ENCODE data around the gene AMER3.

AMER3 gene

GRCh38 chr2:130754811-130755210, 529 bp upstream of the AMER3 start:
- in situ Hi-C loops (cut with HindIII; ENCODE audit: low sequenced_read_pairs): no loop called here

GRCh38 chr2:130756053-130756873, 923 bp downstream of the AMER3 start:
- in situ Hi-C loops (cut with HindIII; ENCODE audit: low sequenced_read_pairs): no loop called here

- in situ Hi-C loops (cut with HindIII; ENCODE audit: low sequenced_read_pairs): no loop called here
Observed at GRCh38 chr2:130756874-130757668, 1.7 kb downstream of the AMER3 start.

GRCh38 chr2:130759906-130760753, 4.8 kb downstream of the AMER3 start:
- in situ Hi-C loops (cut with HindIII; ENCODE audit: low sequenced_read_pairs): no loop called here

- in situ Hi-C loops (cut with HindIII; ENCODE audit: low sequenced_read_pairs): no loop called here
Observed at GRCh38 chr2:130760754-130761751, 5.7 kb downstream of the AMER3 start.

GRCh38 chr2:130762031-130762909, 6.9 kb downstream of the AMER3 start:
- in situ Hi-C loops (cut with HindIII; ENCODE audit: low sequenced_read_pairs): no loop called here

- in situ Hi-C loops (cut with HindIII; ENCODE audit: low sequenced_read_pairs): no loop called here
Observed at GRCh38 chr2:130762910-130763385, 7.6 kb downstream of the AMER3 start.

GRCh38 chr2:130763405-130763804, 8.1 kb downstream of the AMER3 start:
- in situ Hi-C loops (cut with HindIII; ENCODE audit: low sequenced_read_pairs): no loop called here

GRCh38 chr2:130764035-130764820, 8.9 kb downstream of the AMER3 start:
- in situ Hi-C loops (cut with HindIII; ENCODE audit: low sequenced_read_pairs): no loop called here

GRCh38 chr2:130764821-130765115, 9.4 kb downstream of the AMER3 start:
- in situ Hi-C loops (cut with HindIII; ENCODE audit: low sequenced_read_pairs): no loop called here

- in situ Hi-C loops (cut with HindIII; ENCODE audit: low sequenced_read_pairs): no loop called here
Observed at GRCh38 chr2:130765464-130765863, 10.1 kb downstream of the AMER3 start.

- in situ Hi-C loops (cut with HindIII; ENCODE audit: low sequenced_read_pairs): no loop called here
Observed at GRCh38 chr2:130766037-130766436, 10.7 kb downstream of the AMER3 start.

- in situ Hi-C loops (cut with HindIII; ENCODE audit: low sequenced_read_pairs): no loop called here
Observed at GRCh38 chr2:130766711-130767407, 11.5 kb downstream of the AMER3 start.

GRCh38 chr2:130767408-130767775, 12.1 kb downstream of the AMER3 start:
- in situ Hi-C loops (cut with HindIII; ENCODE audit: low sequenced_read_pairs): no loop called here

GRCh38 chr2:130768191-130768855, 13.0 kb downstream of the AMER3 start:
- in situ Hi-C loops (cut with HindIII; ENCODE audit: low sequenced_read_pairs): no loop called here

GRCh38 chr2:130769343-130769907, 14.1 kb downstream of the AMER3 start:
- in situ Hi-C loops (cut with HindIII; ENCODE audit: low sequenced_read_pairs): no loop called here

GRCh38 chr2:130776550-130776949, 21.2 kb downstream of the AMER3 start:
- in situ Hi-C loops (cut with HindIII; ENCODE audit: low sequenced_read_pairs): no loop called here
